Cardiac fibroblast (primary cell): ENCODE results near the gene RASA3.
A peak's percentile ranks its signal among the peaks of the same experiment; 100 is the strongest.

ENCODE experiments used
- DNase-seq, 2 donors: peaks; one replicate each; pipeline versions ENCODE4 v3.0.0 to v3.0.0-alpha.2; 2010; ENCODE audit warnings: low read depth in 2 of 2
- H3K4me3 ChIP-seq, 2 donors: replicated peaks in 1 of 2; 1 replicate in 1 of 2; 2 replicates in 1 of 2; pipeline ENCODE4 v1.5.1; 2011; ENCODE audit warnings: low read depth in 2 of 2, low read length in 2 of 2, mild to moderate bottlenecking in 2 of 2, moderate library complexity in 1 of 2
- CTCF ChIP-seq: IDR thresholded peaks from one replicate; pipeline ENCODE4 v1.5.1; 2011; ENCODE audit warnings: low read depth, mild to moderate bottlenecking, low read length, inconsistent platforms

Gene RASA3

GRCh38 chr13:113931841-113932459 is 200.5 kb downstream of the RASA3 start:
- no peak overlapping the region for H3K4me3 ChIP-seq
- no peak for DNase-seq
- no peak for TF ChIP-seq CTCF

GRCh38 chr13:113930671-113931637 is 201.5 kb downstream of the RASA3 start:
- no peak for TF ChIP-seq CTCF
- no peak overlapping the region for H3K4me3 ChIP-seq

GRCh38 chr13:113929628-113930615 is 202.5 kb downstream of the RASA3 start:
- no peak for TF ChIP-seq CTCF
- H3K4me3 ChIP-seq, result no peak overlapping the region
- DNase-seq, result no peak

More at GRCh38 chr13:113930671-113931637, 201.5 kb downstream of the RASA3 start:
- no peak for DNase-seq

GRCh38 chr13:113928685-113929627 is 203.5 kb downstream of the RASA3 start:
- TF ChIP-seq CTCF, result no peak
- no peak overlapping the region for H3K4me3 ChIP-seq
- peak; percentile 65 to 91 for DNase-seq
